Measurements from ENCODE around the gene GLB1L.
"Not testable (repeated sequence)": the region's sequence is repeated elsewhere in the genome, so short reads cannot be mapped to it uniquely, and the experiment has no call there.

The GLB1L gene

GRCh38 chr2:219205981-219206327, 39.3 kb downstream of the GLB1L start:
- H3K4me3 ChIP-seq (ENCODE audit: low read length) = peak overlapping the region; percentile 79
- no peak for DNase-seq (ENCODE audit: low read depth)
- no peak for TF ChIP-seq CTCF (conservative IDR thresholded peaks at IDR 0.05; ENCODE audit: low read depth, low read length)

- TF ChIP-seq CTCF (conservative IDR thresholded peaks at IDR 0.05; ENCODE audit: low read depth, low read length) = no peak
- DNase-seq (ENCODE audit: low read depth) = no peak
- H3K4me3 ChIP-seq (ENCODE audit: low read length) = no peak overlapping the region
These were observed 40.1 kb downstream of the GLB1L start for GRCh38 chr2:219205165-219205538.

GRCh38 chr2:219204425-219205164, 40.6 kb downstream of the GLB1L start:
- no peak for TF ChIP-seq CTCF (conservative IDR thresholded peaks at IDR 0.05; ENCODE audit: low read depth, low read length)
- DNase-seq (ENCODE audit: low read depth) = no peak
- no peak overlapping the region for H3K4me3 ChIP-seq (ENCODE audit: low read length)

GRCh38 chr2:219201331-219201730, 43.9 kb downstream of the GLB1L start:
- not testable (repeated sequence) for H3K4me3 ChIP-seq (ENCODE audit: low read length); DNase-seq (ENCODE audit: low read depth)

GRCh38 chr2:219200502-219201326, 44.5 kb downstream of the GLB1L start:
- not testable (repeated sequence) for DNase-seq (ENCODE audit: low read depth); H3K4me3 ChIP-seq (ENCODE audit: low read length)

GRCh38 chr2:219199470-219200211, 45.6 kb downstream of the GLB1L start:
- no peak for TF ChIP-seq CTCF (conservative IDR thresholded peaks at IDR 0.05; ENCODE audit: low read depth, low read length)
- H3K4me3 ChIP-seq (ENCODE audit: low read length) = no peak overlapping the region
- DNase-seq (ENCODE audit: low read depth) = no peak

- H3K4me3 ChIP-seq (ENCODE audit: low read length) = no peak overlapping the region
- DNase-seq (ENCODE audit: low read depth) = no peak
- TF ChIP-seq CTCF (conservative IDR thresholded peaks at IDR 0.05; ENCODE audit: low read depth, low read length) = no peak
These were observed 46.3 kb downstream of the GLB1L start for GRCh38 chr2:219198974-219199373.
